HG02884 (cell line): ENCODE data around the gene CCDC6.
"Not testable (repeated sequence)": the region's sequence is repeated elsewhere in the genome, so short reads cannot be mapped to it uniquely, and the experiment has no call there.

ENCODE experiments used
- ATAC-seq: cut with Tn5 transposase; IDR thresholded peaks from one replicate; pipeline ENCODE4 v1.9.1; 2021; ENCODE audit warnings: mild to moderate bottlenecking, moderate library complexity; ENCODE audit not compliant: unreplicated experiment

The CCDC6 gene

GRCh38 chr10:59773088-59773487, 133.3 kb downstream of the CCDC6 start:
- ATAC-seq, result no peak

GRCh38 chr10:59771162-59771807, 135.1 kb downstream of the CCDC6 start:
- no peak for ATAC-seq

- no peak for ATAC-seq
Measured at GRCh38 chr10:59770689-59771088, 135.7 kb downstream of the CCDC6 start.

GRCh38 chr10:59762505-59762904, 143.9 kb downstream of the CCDC6 start:
- no peak for ATAC-seq

GRCh38 chr10:59757966-59758365, 148.4 kb downstream of the CCDC6 start:
- no peak for ATAC-seq

- ATAC-seq, result no peak
Measured at GRCh38 chr10:59754951-59755350, 151.4 kb downstream of the CCDC6 start.

- ATAC-seq, result no peak
Measured at GRCh38 chr10:59753267-59753666, 153.1 kb downstream of the CCDC6 start, which contains the start of gene MRLN. MRLN (minus strand) TSS chr10:59753455.

- ATAC-seq, result no peak
Measured at GRCh38 chr10:59752278-59752940, 153.9 kb downstream of the CCDC6 start.

GRCh38 chr10:59750155-59750945, 156.0 kb downstream of the CCDC6 start:
- no peak for ATAC-seq

GRCh38 chr10:59748834-59749233, 157.5 kb downstream of the CCDC6 start:
- no peak for ATAC-seq

GRCh38 chr10:59745163-59745650, 161.1 kb downstream of the CCDC6 start:
- no peak for ATAC-seq

- ATAC-seq, result not testable (repeated sequence)
Measured at GRCh38 chr10:59744762-59745161, 161.6 kb downstream of the CCDC6 start.

GRCh38 chr10:59744156-59744555, 162.2 kb downstream of the CCDC6 start:
- ATAC-seq, result not testable (repeated sequence)

- no peak for ATAC-seq
Measured at GRCh38 chr10:59741583-59741982, 164.8 kb downstream of the CCDC6 start.

- ATAC-seq, result no peak
Measured at GRCh38 chr10:59741048-59741447, 165.3 kb downstream of the CCDC6 start.
